Mucosa of stomach (tissue), 1 donor: ENCODE data around the gene RAP1A.
A peak's percentile ranks its signal among the peaks of the same experiment; 100 is the strongest.

Experiments used
- H3K27me3 ChIP-seq: one replicate; pipeline ENCODE4 v1.7.0; 2013; ENCODE audit warnings: mild to moderate bottlenecking, low read length; ENCODE audit not compliant: control insufficient read depth, insufficient read depth
- H3K36me3 ChIP-seq: one replicate; pipeline ENCODE4 v1.7.0; 2013; ENCODE audit warnings: low read length; ENCODE audit not compliant: control insufficient read depth, insufficient read depth
- H3K4me1 ChIP-seq: one replicate; pipeline ENCODE4 v1.7.0; 2013; ENCODE audit warnings: mild to moderate bottlenecking, low read length; ENCODE audit not compliant: control insufficient read depth, insufficient read depth
- H3K4me3 ChIP-seq: one replicate; pipeline ENCODE4 v1.7.0; 2013; ENCODE audit warnings: low read length
- H3K9ac ChIP-seq: one replicate; pipeline ENCODE4 v1.7.0; 2013; ENCODE audit warnings: mild to moderate bottlenecking, low read length, moderate library complexity
- H3K9me3 ChIP-seq: one replicate; pipeline ENCODE4 v1.7.0; 2013; ENCODE audit warnings: mild to moderate bottlenecking, low read length, moderate library complexity; ENCODE audit not compliant: control insufficient read depth
- donor health status: Pancreatic carcinoma.

RAP1A gene

GRCh38 chr1:111619635-111620440 is at the start of gene RAP1A:
RAP1A (plus strand) TSS chr1:111619789; CDS start chr1:111691361, 71,572 bp downstream.
- Histone ChIP-seq H3K9ac (peak within 1 kb of the TSS; percentile 84), H3K4me1 (peaks cover 21% of the 10 kb centered on the region), H3K9me3 (no peaks in the 10 kb centered on the region), H3K4me3 (peak within 1 kb of the TSS; percentile 71), H3K36me3 (no peaks in the 10 kb centered on the region), H3K27me3 (no peaks in the 10 kb centered on the region)

DNA sequence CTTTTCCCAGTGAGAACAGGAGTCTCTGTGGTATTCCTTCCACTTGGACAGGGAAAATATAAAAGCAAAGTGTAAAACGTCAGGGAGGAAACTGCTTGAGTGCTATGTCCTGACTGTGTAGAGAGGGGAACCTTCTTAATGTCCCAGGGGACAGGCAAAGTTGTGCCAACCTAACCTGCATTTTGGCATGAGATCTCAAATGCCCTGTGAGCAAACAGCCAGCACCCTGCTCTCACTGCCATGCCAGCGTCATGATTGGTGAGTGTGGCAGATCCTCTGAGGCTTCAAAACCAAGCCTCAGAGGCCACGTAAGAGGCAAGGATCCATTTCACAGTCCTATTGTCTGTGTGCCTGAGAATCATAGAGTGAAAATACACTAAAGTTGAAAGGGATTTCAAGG is 49.7 kb upstream of the RAP1A start:
- no peak overlapping the region for H3K9ac ChIP-seq
- H3K27me3 ChIP-seq = no peaks in the 10 kb centered on the region
- no peaks in the 10 kb centered on the region for H3K36me3 ChIP-seq
- no peak overlapping the region for H3K4me3 ChIP-seq
- H3K4me1 ChIP-seq = peaks cover 9% of the 10 kb centered on the region
- no peaks in the 10 kb centered on the region for H3K9me3 ChIP-seq

- H3K4me1 ChIP-seq = peaks cover 12% of the 10 kb centered on the region
- H3K36me3 ChIP-seq = no peaks in the 10 kb centered on the region
- no peaks in the 10 kb centered on the region for H3K9me3 ChIP-seq
- no peak overlapping the region for H3K4me3 ChIP-seq
- H3K9ac ChIP-seq = no peak overlapping the region
- no peaks in the 10 kb centered on the region for H3K27me3 ChIP-seq
These were observed 48.8 kb upstream of the RAP1A start for GRCh38 chr1:111570781-111571181.

DNA sequence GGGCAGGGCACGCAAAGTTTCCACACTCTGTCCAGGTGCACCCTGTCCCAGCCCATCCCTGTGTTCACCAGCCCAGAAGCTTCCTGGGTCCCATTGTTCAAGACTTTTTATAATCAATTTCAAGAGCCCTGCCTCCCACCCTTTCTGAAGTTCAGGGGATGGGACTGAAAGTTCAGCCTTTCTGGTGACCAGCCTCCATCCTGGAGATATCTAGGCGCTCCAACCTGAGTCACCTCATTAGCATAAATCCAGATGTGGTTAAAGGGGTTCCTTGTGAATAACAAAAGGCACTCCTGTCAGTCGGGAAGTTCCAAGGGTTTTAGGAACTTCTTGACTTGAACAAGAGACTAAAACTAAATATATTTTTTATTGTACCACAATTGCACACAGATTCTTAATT is 48.4 kb upstream of the RAP1A start:
- no peaks in the 10 kb centered on the region for H3K36me3 ChIP-seq
- no peaks in the 10 kb centered on the region for H3K9me3 ChIP-seq
- no peaks in the 10 kb centered on the region for H3K27me3 ChIP-seq
- no peak overlapping the region for H3K4me3 ChIP-seq
- peaks cover 15% of the 10 kb centered on the region for H3K4me1 ChIP-seq
- H3K9ac ChIP-seq = no peak overlapping the region

GRCh38 chr1:111571987-111572386 is 47.6 kb upstream of the RAP1A start:
- Histone ChIP-seq H3K9me3 (no peaks in the 10 kb centered on the region), H3K4me3 (no peak overlapping the region)

GRCh38 chr1:111576547-111576946 is 43.0 kb upstream of the RAP1A start:
- H3K9ac ChIP-seq = no peak overlapping the region
- H3K27me3 ChIP-seq = no peaks in the 10 kb centered on the region
- no peak overlapping the region for H3K4me3 ChIP-seq
- H3K4me1 ChIP-seq = peaks cover 18% of the 10 kb centered on the region
- no peaks in the 10 kb centered on the region for H3K36me3 ChIP-seq
- no peaks in the 10 kb centered on the region for H3K9me3 ChIP-seq

More at GRCh38 chr1:111571987-111572386, 47.6 kb upstream of the RAP1A start:
- no peaks in the 10 kb centered on the region for H3K36me3 ChIP-seq
- H3K9ac ChIP-seq = no peak overlapping the region
- H3K27me3 ChIP-seq = no peaks in the 10 kb centered on the region
- H3K4me1 ChIP-seq = peaks cover 19% of the 10 kb centered on the region

DNA sequence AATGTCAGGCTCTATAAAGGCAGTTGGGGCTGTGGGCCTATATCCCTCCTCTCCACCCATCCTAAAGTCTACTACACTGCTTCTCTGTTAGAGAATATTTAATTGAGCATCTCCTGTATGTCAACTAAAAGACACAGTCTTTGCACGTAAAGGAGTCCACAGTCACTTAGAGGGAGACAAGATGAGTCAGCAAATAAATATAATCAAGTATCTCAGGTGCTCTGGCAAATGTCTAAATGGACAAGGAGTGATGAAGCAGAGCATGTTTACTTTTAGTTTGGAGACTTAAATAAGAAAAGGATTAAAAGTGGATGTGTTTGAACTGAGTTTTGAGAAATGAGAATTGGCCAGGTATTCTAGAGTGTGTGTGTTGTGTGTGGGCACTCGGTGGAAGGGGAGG is 41.8 kb upstream of the RAP1A start:
- peaks cover 26% of the 10 kb centered on the region for H3K4me1 ChIP-seq
- H3K9ac ChIP-seq = no peak overlapping the region

DNA sequence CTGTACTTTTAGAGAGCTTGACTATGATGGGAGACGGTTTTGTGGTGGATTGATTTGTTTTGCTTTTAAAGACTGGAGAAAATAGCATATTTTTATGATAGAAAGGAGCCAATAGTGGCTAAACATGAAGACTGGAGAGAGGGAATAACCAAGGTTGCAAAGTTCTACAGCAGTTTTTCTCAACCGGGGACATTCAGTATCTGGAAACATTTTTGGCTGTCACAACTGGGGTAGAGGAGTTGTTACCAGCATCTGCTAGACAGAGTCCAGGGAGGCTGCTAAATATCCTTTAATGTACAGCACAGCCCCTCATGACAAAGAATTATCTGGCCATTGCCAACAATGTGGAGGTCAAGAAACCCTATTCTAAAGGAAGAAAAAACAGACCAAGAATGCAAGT is 38.4 kb upstream of the RAP1A start:
- Histone ChIP-seq H3K27me3 (no peaks in the 10 kb centered on the region), H3K9me3 (no peaks in the 10 kb centered on the region)

More for the DNA sequence above, 41.8 kb upstream of the RAP1A start:
- Histone ChIP-seq H3K9me3 (no peaks in the 10 kb centered on the region), H3K27me3 (no peaks in the 10 kb centered on the region), H3K36me3 (no peaks in the 10 kb centered on the region), H3K4me3 (no peak overlapping the region)

GRCh38 chr1:111582016-111582415 is 37.6 kb upstream of the RAP1A start:
- Histone ChIP-seq H3K36me3 (no peaks in the 10 kb centered on the region), H3K27me3 (no peaks in the 10 kb centered on the region), H3K4me3 (no peak overlapping the region), H3K9ac (no peak overlapping the region), H3K9me3 (no peaks in the 10 kb centered on the region), H3K4me1 (peaks cover 19% of the 10 kb centered on the region)

More for the DNA sequence above, 38.4 kb upstream of the RAP1A start:
- peaks cover 23% of the 10 kb centered on the region for H3K4me1 ChIP-seq
- no peak overlapping the region for H3K4me3 ChIP-seq
- no peak overlapping the region for H3K9ac ChIP-seq
- no peaks in the 10 kb centered on the region for H3K36me3 ChIP-seq

DNA sequence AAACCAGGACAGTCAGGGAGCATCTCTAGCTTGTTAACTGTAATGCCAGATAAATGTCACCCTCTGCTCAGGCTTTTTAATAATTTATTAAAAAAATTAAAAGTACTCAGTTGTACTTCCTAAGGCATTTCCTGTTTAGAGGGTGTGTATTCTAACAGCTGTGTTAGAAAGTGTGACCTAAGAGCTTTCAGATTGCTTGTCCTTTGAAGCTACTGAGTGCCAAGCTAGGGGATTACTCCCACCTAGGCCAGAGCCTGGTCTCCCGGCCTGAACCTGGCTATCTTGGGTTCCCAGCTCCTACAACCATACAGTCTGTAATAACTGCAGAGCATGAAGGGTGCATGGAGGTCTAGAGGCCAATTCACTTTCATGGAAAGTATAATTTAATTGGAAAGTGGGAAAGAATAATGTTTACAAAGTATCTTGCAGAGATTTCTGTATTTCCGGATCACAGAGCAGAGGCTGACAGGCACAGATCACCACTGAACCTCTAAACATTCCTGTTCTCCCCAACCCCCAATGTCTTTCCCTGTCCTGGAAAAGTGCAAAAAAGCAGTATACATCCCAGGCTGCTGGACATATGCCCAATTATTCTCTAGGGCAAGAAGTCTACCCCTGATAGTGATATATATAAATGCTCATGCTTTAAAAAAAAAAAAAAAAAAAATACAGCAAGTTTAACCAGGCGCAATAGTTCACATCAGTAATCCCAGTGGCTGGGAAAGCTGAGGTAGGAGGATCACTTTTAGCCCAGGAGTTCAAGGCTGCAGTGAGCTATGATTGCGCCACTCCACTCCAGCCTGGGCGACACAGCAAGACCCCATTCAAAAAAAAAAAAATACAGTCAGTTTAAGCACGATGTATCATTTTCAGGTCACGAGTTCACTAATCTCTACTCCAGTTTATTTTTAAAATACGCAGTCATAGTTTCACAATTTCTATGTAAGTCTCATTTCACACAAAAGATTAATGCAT is 36.7 kb upstream of the RAP1A start:
- no peak overlapping the region for H3K4me3 ChIP-seq
- peaks cover 14% of the 10 kb centered on the region for H3K4me1 ChIP-seq
- H3K27me3 ChIP-seq = no peaks in the 10 kb centered on the region
- no peaks in the 10 kb centered on the region for H3K9me3 ChIP-seq
- no peak overlapping the region for H3K9ac ChIP-seq
- H3K36me3 ChIP-seq = no peaks in the 10 kb centered on the region

- no peak overlapping the region for H3K4me3 ChIP-seq
- H3K9me3 ChIP-seq = no peaks in the 10 kb centered on the region
- no peaks in the 10 kb centered on the region for H3K27me3 ChIP-seq
- H3K36me3 ChIP-seq = no peaks in the 10 kb centered on the region
- no peak overlapping the region for H3K9ac ChIP-seq
- H3K4me1 ChIP-seq = peaks cover 12% of the 10 kb centered on the region
These were observed 34.0 kb upstream of the RAP1A start for GRCh38 chr1:111585447-111586086.
